GM23338 (cell line): Measurements from ENCODE around the gene NCAPH2. TPM values are rescaled to one million over a fixed set of nuclear protein-coding genes. Genes with fewer than 3 reads are reported as not detected.

Experiments used
- ATAC-seq: fragments of 200-7000 bp; cut with Tn5 transposase; 3 replicates; pipeline ENCODE4 v1.9.1; 2020
- DNase-seq: peaks from one replicate; pipeline ENCODE4 v3.0.0-alpha.2; 2015; ENCODE audit warnings: low spot score
- H2AFZ ChIP-seq: fragments of 200-600 bp; sonication (generic); 2 replicates; pipeline ENCODE4 v1.8.0; 2016; ENCODE audit warnings: antibody characterized with exemption, mild to moderate bottlenecking, moderate library complexity
- H3F3A ChIP-seq: fragments of 200-600 bp; sonication (generic); replicated peaks from 2 replicates; pipeline ENCODE4 v1.8.0; 2017; ENCODE audit warnings: antibody characterized with exemption, mixed run types, low read depth
- H3K27ac ChIP-seq: fragments of 200-600 bp; sonication (generic); 2 replicates; pipeline ENCODE4 v1.6.1; 2016; ENCODE audit warnings: low read depth
- H3K27me3 ChIP-seq: fragments of 200-600 bp; sonication (generic); 2 replicates; pipeline ENCODE4 v1.8.0; 2016; ENCODE audit warnings: mild to moderate bottlenecking, mixed run types, moderate library complexity; ENCODE audit not compliant: insufficient read depth
- H3K36me3 ChIP-seq: fragments of 200-600 bp; sonication (generic); 2 replicates; pipeline ENCODE4 v1.8.0; 2016; ENCODE audit warnings: mild to moderate bottlenecking; ENCODE audit not compliant: insufficient read depth
- H3K4me1 ChIP-seq: fragments of 200-600 bp; sonication (generic); 2 replicates; pipeline ENCODE4 v1.8.0; 2016; ENCODE audit warnings: mild to moderate bottlenecking, moderate library complexity; ENCODE audit not compliant: insufficient read depth
- H3K4me2 ChIP-seq: fragments of 200-600 bp; sonication (generic); 2 replicates; pipeline ENCODE4 v1.7.1; 2017; ENCODE audit warnings: mixed run types
- H3K4me3 ChIP-seq: fragments of 200-600 bp; sonication (generic); 2 replicates; pipeline ENCODE4 v1.6.1; 2016; ENCODE audit warnings: mixed run types
- H3K79me2 ChIP-seq: fragments of 200-600 bp; sonication (generic); replicated peaks from 2 replicates; pipeline ENCODE4 v1.8.0; 2017; ENCODE audit warnings: mild to moderate bottlenecking; ENCODE audit not compliant: insufficient read depth
- H3K9me2 ChIP-seq: fragments of 200-600 bp; sonication (generic); 2 replicates; pipeline ENCODE4 v1.8.0; 2017; ENCODE audit not compliant: insufficient read depth
- H4K20me1 ChIP-seq: fragments of 200-600 bp; sonication (generic); replicated peaks from 2 replicates; pipeline ENCODE4 v1.8.0; 2017; ENCODE audit warnings: mild to moderate bottlenecking; ENCODE audit not compliant: insufficient read depth
- H3K27ac Mint-ChIP-seq: 2 replicates; pipeline ENCODE4 v1.8.0; 2020; ENCODE audit warnings: inconsistent platforms, mild to moderate bottlenecking, moderate library complexity, mixed read lengths
- H3K27me3 Mint-ChIP-seq: 3 replicates; pipeline ENCODE4 v1.8.0; 2022; ENCODE audit warnings: low read depth, mild to moderate bottlenecking, moderate library complexity, mixed read lengths, inconsistent platforms; ENCODE audit not compliant: insufficient read depth, poor library complexity
- H3K36me3 Mint-ChIP-seq: 3 replicates; pipeline ENCODE4 v1.8.0; 2021; ENCODE audit warnings: low read depth, mild to moderate bottlenecking, inconsistent platforms, moderate library complexity, mixed read lengths
- H3K4me1 Mint-ChIP-seq: 3 replicates; pipeline ENCODE4 v1.8.0; 2020; ENCODE audit warnings: mild to moderate bottlenecking, inconsistent platforms, mixed read lengths
- H3K4me3 Mint-ChIP-seq: 3 replicates; pipeline ENCODE4 v1.8.0; 2021; ENCODE audit warnings: moderate library complexity, mild to moderate bottlenecking, inconsistent platforms, mixed read lengths
- H3K9me3 Mint-ChIP-seq: 3 replicates; pipeline ENCODE4 v1.8.0; 2020; ENCODE audit warnings: moderate library complexity, mild to moderate bottlenecking, inconsistent platforms, mixed read lengths
- CREB1 ChIP-seq: fragments of 250-450 bp; sonication (Bioruptor Pico); IDR thresholded peaks from 2 replicates; pipeline ENCODE4 v1.5.0; 2020; ENCODE audit warnings: low read depth, mild to moderate bottlenecking, moderate library complexity
- CTCF ChIP-seq, 2 experiments: fragments of 200-600 bp in 1 of 2; sonication (generic) in 1 of 2; conservative IDR thresholded peaks; 2 replicates each; pipeline versions ENCODE4 v1.5.1 to v1.6.1; 2016 to 2017; ENCODE audit warnings: antibody characterized with exemption in 2 of 2, low read depth in 2 of 2, mild to moderate bottlenecking in 2 of 2, moderate library complexity in 1 of 2
- EZH2 ChIP-seq: fragments of 200-600 bp; sonication (generic); IDR thresholded peaks from one replicate; pipeline ENCODE4 v1.8.0; 2017; ENCODE audit warnings: antibody characterized with exemption, mild to moderate bottlenecking, low read depth; ENCODE audit not compliant: unreplicated experiment
- JUNB ChIP-seq: IDR thresholded peaks from one replicate; pipeline ENCODE4 v1.6.1; 2016; ENCODE audit warnings: antibody characterized with exemption; ENCODE audit not compliant: unreplicated experiment
- NANOG ChIP-seq: IDR thresholded peaks from 2 replicates; pipeline ENCODE4 v1.6.1; 2016; ENCODE audit warnings: antibody characterized with exemption, borderline replicate concordance
- POLR2AphosphoS5 ChIP-seq: IDR thresholded peaks from 2 replicates; pipeline ENCODE4 v1.6.1; 2016; ENCODE audit warnings: antibody characterized with exemption, low read depth
- STAT1 ChIP-seq: IDR thresholded peaks from one replicate; pipeline ENCODE4 v1.6.1; 2016; ENCODE audit warnings: antibody characterized with exemption; ENCODE audit not compliant: unreplicated experiment
- ZNF114 ChIP-seq: fragments of 250-450 bp; sonication (Bioruptor Pico); IDR thresholded peaks from 2 replicates; pipeline ENCODE4 v1.5.0; 2020; ENCODE audit warnings: mild to moderate bottlenecking, moderate library complexity
- ZNF331 ChIP-seq: fragments of 250-450 bp; sonication (Bioruptor Pico); IDR thresholded peaks from 2 replicates; pipeline ENCODE4 v1.5.0; 2020; ENCODE audit warnings: low read depth, mild to moderate bottlenecking, moderate library complexity
- polyA plus RNA-seq: library from polyadenylated mRNA; unstranded; fragments of >200 nt; fragmentation: Nextera tagmentation; extraction: Ambion mirVana; gene quantifications from 2 replicates; pipeline ENCODE4 v1.2.1, GENCODE V29; 2016
- total RNA-seq: library from RNA; depleted of rRNA; stranded (reverse); fragments of >200 nt; shearing (Covaris generic); gene quantifications from 2 replicates; pipeline ENCODE4 v1.2.3, GENCODE V29; 2014
- TF ChIP-seq, protein P1 (sequence below): IDR thresholded peaks from 2 replicates; pipeline ENCODE4 v1.6.1; 2016; ENCODE audit warnings: antibody characterized with exemption
- TF ChIP-seq, protein P2 (sequence below): fragments of 250-450 bp; sonication (Bioruptor Pico); IDR thresholded peaks from 2 replicates; pipeline ENCODE4 v1.5.0; 2020; ENCODE audit warnings: mild to moderate bottlenecking, moderate library complexity
- TF ChIP-seq, protein P3 (sequence below): IDR thresholded peaks from one replicate; pipeline ENCODE4 v1.6.1; 2018; ENCODE audit warnings: antibody characterized with exemption; ENCODE audit not compliant: unreplicated experiment

NCAPH2 gene
- total and polyA plus RNA-seq, 2 experiments from 2014 or later: 52.2 to 76.1 TPM

- TF ChIP-seq, protein P1, sequence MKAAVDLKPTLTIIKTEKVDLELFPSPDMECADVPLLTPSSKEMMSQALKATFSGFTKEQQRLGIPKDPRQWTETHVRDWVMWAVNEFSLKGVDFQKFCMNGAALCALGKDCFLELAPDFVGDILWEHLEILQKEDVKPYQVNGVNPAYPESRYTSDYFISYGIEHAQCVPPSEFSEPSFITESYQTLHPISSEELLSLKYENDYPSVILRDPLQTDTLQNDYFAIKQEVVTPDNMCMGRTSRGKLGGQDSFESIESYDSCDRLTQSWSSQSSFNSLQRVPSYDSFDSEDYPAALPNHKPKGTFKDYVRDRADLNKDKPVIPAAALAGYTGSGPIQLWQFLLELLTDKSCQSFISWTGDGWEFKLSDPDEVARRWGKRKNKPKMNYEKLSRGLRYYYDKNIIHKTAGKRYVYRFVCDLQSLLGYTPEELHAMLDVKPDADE: no peak
- no peak for TF ChIP-seq NANOG
- TF ChIP-seq ZNF114 (CRISPR knock-in tag): no peak
- no peak for TF ChIP-seq EZH2
Measured at GRCh38 chr22:50567721-50568252, 59.8 kb downstream of the NCAPH2 start (continued).

GRCh38 chr22:50568626-50569025, 60.6 kb downstream of the NCAPH2 start:
- DNase-seq: no peak
- Histone ChIP-seq H3K4me2 (no peak overlapping the region), H3F3A (no peaks in the 10 kb centered on the region), H3K4me3 (no peak overlapping the region), H3K79me2 (no peaks in the 10 kb centered on the region), H3K9me2 (no peaks in the 10 kb centered on the region), H2AFZ (no peak overlapping the region), H3K27me3 (peaks cover 11% of the 10 kb centered on the region; the same call in 1 of the 2 replicates), H3K27ac (no peak overlapping the region), H4K20me1 (no peaks in the 10 kb centered on the region), H3K4me1 (no peaks in the 10 kb centered on the region), H3K36me3 (no peaks in the 10 kb centered on the region)
- no peaks in the 10 kb centered on the region for H3K9me3 Mint-ChIP-seq
- no peak overlapping the region for H3K4me3 Mint-ChIP-seq
- peaks cover 10% of the 10 kb centered on the region for H3K27me3 Mint-ChIP-seq
- no peak overlapping the region for H3K27ac Mint-ChIP-seq
- H3K36me3 Mint-ChIP-seq: peaks cover 38% of the 10 kb centered on the region
- ATAC-seq: no peak
- no peaks in the 10 kb centered on the region for H3K4me1 Mint-ChIP-seq
- TF ChIP-seq NANOG: no peak
- no peak for TF ChIP-seq ZNF114 (CRISPR knock-in tag)
- TF ChIP-seq, protein P2, sequence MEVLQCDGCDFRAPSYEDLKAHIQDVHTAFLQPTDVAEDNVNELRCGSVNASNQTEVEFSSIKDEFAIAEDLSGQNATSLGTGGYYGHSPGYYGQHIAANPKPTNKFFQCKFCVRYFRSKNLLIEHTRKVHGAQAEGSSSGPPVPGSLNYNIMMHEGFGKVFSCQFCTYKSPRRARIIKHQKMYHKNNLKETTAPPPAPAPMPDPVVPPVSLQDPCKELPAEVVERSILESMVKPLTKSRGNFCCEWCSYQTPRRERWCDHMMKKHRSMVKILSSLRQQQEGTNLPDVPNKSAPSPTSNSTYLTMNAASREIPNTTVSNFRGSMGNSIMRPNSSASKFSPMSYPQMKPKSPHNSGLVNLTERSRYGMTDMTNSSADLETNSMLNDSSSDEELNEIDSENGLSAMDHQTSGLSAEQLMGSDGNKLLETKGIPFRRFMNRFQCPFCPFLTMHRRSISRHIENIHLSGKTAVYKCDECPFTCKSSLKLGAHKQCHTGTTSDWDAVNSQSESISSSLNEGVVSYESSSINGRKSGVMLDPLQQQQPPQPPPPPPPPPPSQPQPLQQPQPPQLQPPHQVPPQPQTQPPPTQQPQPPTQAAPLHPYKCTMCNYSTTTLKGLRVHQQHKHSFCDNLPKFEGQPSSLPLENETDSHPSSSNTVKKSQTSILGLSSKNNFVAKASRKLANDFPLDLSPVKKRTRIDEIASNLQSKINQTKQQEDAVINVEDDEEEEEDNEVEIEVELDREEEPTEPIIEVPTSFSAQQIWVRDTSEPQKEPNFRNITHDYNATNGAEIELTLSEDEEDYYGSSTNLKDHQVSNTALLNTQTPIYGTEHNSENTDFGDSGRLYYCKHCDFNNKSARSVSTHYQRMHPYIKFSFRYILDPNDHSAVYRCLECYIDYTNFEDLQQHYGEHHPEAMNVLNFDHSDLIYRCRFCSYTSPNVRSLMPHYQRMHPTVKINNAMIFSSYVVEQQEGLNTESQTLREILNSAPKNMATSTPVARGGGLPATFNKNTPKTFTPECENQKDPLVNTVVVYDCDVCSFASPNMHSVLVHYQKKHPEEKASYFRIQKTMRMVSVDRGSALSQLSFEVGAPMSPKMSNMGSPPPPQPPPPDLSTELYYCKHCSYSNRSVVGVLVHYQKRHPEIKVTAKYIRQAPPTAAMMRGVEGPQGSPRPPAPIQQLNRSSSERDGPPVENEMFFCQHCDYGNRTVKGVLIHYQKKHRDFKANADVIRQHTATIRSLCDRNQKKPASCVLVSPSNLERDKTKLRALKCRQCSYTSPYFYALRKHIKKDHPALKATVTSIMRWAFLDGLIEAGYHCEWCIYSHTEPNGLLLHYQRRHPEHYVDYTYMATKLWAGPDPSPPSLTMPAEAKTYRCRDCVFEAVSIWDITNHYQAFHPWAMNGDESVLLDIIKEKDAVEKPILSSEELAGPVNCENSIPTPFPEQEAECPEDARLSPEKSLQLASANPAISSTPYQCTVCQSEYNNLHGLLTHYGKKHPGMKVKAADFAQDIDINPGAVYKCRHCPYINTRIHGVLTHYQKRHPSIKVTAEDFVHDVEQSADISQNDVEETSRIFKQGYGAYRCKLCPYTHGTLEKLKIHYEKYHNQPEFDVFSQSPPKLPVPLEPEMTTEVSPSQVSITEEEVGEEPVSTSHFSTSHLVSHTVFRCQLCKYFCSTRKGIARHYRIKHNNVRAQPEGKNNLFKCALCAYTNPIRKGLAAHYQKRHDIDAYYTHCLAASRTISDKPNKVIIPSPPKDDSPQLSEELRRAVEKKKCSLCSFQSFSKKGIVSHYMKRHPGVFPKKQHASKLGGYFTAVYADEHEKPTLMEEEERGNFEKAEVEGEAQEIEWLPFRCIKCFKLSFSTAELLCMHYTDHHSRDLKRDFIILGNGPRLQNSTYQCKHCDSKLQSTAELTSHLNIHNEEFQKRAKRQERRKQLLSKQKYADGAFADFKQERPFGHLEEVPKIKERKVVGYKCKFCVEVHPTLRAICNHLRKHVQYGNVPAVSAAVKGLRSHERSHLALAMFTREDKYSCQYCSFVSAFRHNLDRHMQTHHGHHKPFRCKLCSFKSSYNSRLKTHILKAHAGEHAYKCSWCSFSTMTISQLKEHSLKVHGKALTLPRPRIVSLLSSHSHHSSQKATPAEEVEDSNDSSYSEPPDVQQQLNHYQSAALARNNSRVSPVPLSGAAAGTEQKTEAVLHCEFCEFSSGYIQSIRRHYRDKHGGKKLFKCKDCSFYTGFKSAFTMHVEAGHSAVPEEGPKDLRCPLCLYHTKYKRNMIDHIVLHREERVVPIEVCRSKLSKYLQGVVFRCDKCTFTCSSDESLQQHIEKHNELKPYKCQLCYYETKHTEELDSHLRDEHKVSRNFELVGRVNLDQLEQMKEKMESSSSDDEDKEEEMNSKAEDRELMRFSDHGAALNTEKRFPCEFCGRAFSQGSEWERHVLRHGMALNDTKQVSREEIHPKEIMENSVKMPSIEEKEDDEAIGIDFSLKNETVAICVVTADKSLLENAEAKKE (CRISPR knock-in tag): no peak
- TF ChIP-seq POLR2AphosphoS5: no peak
- no peak for TF ChIP-seq STAT1
- no peak for TF ChIP-seq CTCF (conservative IDR thresholded peaks at IDR 0.05; ENCODE audit: low read depth in 2 of 2)
- TF ChIP-seq ZNF331: no peak
- TF ChIP-seq CREB1 (CRISPR knock-in tag): no peak
- TF ChIP-seq EZH2: no peak
- TF ChIP-seq, protein P3, sequence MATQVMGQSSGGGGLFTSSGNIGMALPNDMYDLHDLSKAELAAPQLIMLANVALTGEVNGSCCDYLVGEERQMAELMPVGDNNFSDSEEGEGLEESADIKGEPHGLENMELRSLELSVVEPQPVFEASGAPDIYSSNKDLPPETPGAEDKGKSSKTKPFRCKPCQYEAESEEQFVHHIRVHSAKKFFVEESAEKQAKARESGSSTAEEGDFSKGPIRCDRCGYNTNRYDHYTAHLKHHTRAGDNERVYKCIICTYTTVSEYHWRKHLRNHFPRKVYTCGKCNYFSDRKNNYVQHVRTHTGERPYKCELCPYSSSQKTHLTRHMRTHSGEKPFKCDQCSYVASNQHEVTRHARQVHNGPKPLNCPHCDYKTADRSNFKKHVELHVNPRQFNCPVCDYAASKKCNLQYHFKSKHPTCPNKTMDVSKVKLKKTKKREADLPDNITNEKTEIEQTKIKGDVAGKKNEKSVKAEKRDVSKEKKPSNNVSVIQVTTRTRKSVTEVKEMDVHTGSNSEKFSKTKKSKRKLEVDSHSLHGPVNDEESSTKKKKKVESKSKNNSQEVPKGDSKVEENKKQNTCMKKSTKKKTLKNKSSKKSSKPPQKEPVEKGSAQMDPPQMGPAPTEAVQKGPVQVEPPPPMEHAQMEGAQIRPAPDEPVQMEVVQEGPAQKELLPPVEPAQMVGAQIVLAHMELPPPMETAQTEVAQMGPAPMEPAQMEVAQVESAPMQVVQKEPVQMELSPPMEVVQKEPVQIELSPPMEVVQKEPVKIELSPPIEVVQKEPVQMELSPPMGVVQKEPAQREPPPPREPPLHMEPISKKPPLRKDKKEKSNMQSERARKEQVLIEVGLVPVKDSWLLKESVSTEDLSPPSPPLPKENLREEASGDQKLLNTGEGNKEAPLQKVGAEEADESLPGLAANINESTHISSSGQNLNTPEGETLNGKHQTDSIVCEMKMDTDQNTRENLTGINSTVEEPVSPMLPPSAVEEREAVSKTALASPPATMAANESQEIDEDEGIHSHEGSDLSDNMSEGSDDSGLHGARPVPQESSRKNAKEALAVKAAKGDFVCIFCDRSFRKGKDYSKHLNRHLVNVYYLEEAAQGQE: no peak
- TF ChIP-seq JUNB: no peak
